HCT116 (cell line): ENCODE data around the gene ALDH16A1. TPM values are rescaled to one million over a fixed set of nuclear protein-coding genes. Genes with fewer than 3 reads are reported as not detected.

Experiments
- ATAC-seq: fragments of 200-7000 bp; cut with Tn5 transposase; 2 replicates; pipeline ENCODE4 v1.9.1; 2020; ENCODE audit warnings: mild to moderate bottlenecking, moderate library complexity
- BruUV-seq: library from RNA; stranded (reverse); fragments of 400-500 nt; replicated peaks from 2 replicates; lab custom pipeline; 2021; lab: Mats Ljungman, UMichigan
- CTCF ChIA-PET: fragments of 300-600 bp; sonication (Branson Sonifier 250); formaldehyde crosslinking; loops from one replicate; lab custom pipeline; 2021; ENCODE audit warnings: antibody characterized with exemption; lab: Charles Lee
- POLR2A ChIA-PET: fragments of 300-600, 350-600 bp; sonication (Branson Sonifier 250); formaldehyde crosslinking; loops from one replicate; lab custom pipeline; 2021; ENCODE audit warnings: antibody characterized with exemption; lab: Charles Lee
- RAD21 ChIA-PET, 2 experiments: fragments of 300-600 bp; sonication (Branson Sonifier 250); formaldehyde crosslinking; loops; one replicate each; lab custom pipeline; 2023; ENCODE audit warnings: low total read pairs in 2 of 2; ENCODE audit not compliant: uncharacterized antibody in 2 of 2, unreplicated experiment in 2 of 2, low non-redundant PET in 1 of 2; lab: Charles Lee
- DNase-seq: peaks from one replicate; pipeline ENCODE4 v3.0.0-alpha.2; 2010; ENCODE audit warnings: low read depth, low spot score
- H2AFZ ChIP-seq: fragments of 200-600 bp; shearing (Covaris generic), sonication (generic); 2 replicates; pipeline ENCODE4 v1.6.1; 2017; ENCODE audit warnings: low read depth, mixed run types, mixed read lengths, antibody characterized with exemption, low read length; ENCODE audit not compliant: poor library complexity, severe bottlenecking
- H3K27ac ChIP-seq: 2 replicates; pipeline ENCODE4 v1.5.1; 2012; ENCODE audit warnings: low read depth, low read length
- H3K27me3 ChIP-seq: fragments of 200-600 bp; sonication (generic); 2 replicates; pipeline ENCODE4 v1.6.1; 2016; ENCODE audit warnings: mixed run types, low read length, mixed read lengths; ENCODE audit not compliant: insufficient read depth
- H3K36me3 ChIP-seq, 2 experiments: fragments of 200-500 bp in 1 of 2; fragments of 200-600 bp in 1 of 2; sonication (Bioruptor generic) in 1 of 2; sonication (generic) in 1 of 2; 2 replicates each; pipeline versions ENCODE4 v1.5.1 to v1.6.1; 2014 to 2016; ENCODE audit warnings: low read length in 2 of 2, inconsistent platforms in 1 of 2, mixed read lengths in 1 of 2, mixed run types in 1 of 2; ENCODE audit not compliant: insufficient read depth in 2 of 2, control insufficient read depth in 1 of 2
- H3K4me1 ChIP-seq, 2 experiments: fragments of 200-600 bp in 1 of 2; sonication (generic) in 1 of 2; 2 replicates each; pipeline versions ENCODE4 v1.5.1 to v1.6.1; 2012 to 2017; ENCODE audit warnings: low read length in 2 of 2, inconsistent platforms in 1 of 2, mild to moderate bottlenecking in 1 of 2, mixed read lengths in 1 of 2, mixed run types in 1 of 2, moderate library complexity in 1 of 2; ENCODE audit not compliant: insufficient read depth in 2 of 2, control insufficient read depth in 1 of 2
- H3K4me2 ChIP-seq: fragments of 200-600 bp; sonication (generic); 2 replicates; pipeline ENCODE4 v1.6.1; 2017; ENCODE audit warnings: mixed run types, low read length, mixed read lengths
- H3K4me3 ChIP-seq, 2 experiments: fragments of 200-600 bp in 1 of 2; sonication (generic) in 1 of 2; replicated peaks in 1 of 2; 2 replicates each; pipeline ENCODE4 v1.5.1; 2011 to 2016; ENCODE audit warnings: low read length in 2 of 2, control low read depth in 1 of 2, low read depth in 1 of 2, mild to moderate bottlenecking in 1 of 2, mixed read lengths in 1 of 2, mixed run types in 1 of 2
- H3K79me2 ChIP-seq: fragments of 200-600 bp; sonication (generic); 2 replicates; pipeline ENCODE4 v1.6.1; 2017; ENCODE audit warnings: mild to moderate bottlenecking, mixed run types, low read length, moderate library complexity, mixed read lengths; ENCODE audit not compliant: insufficient read depth
- H3K9ac ChIP-seq: fragments of 200-600 bp; sonication (generic); 2 replicates; pipeline ENCODE4 v1.6.1; 2016; ENCODE audit warnings: low read length, mixed read lengths
- H3K9me2 ChIP-seq: fragments of 200-600 bp; sonication (generic), shearing (Covaris generic); 2 replicates; pipeline ENCODE4 v1.6.1; 2017; ENCODE audit warnings: mixed run types, mild to moderate bottlenecking, moderate library complexity; ENCODE audit not compliant: insufficient read depth
- H3K9me3 ChIP-seq, 2 experiments: fragments of 200-500 bp in 1 of 2; fragments of 200-600 bp in 1 of 2; sonication (Bioruptor generic) in 1 of 2; sonication (generic) in 1 of 2; 2 replicates each; pipeline ENCODE4 v1.6.1; 2014 to 2017; ENCODE audit warnings: low read length in 2 of 2, mixed read lengths in 2 of 2, inconsistent platforms in 1 of 2, low read depth in 1 of 2, mild to moderate bottlenecking in 1 of 2, mixed run types in 1 of 2, moderate library complexity in 1 of 2; ENCODE audit not compliant: control insufficient read depth in 1 of 2, insufficient read depth in 1 of 2
- H4K20me1 ChIP-seq: fragments of 200-600 bp; sonication (generic), shearing (Covaris generic); 2 replicates; pipeline ENCODE4 v1.6.1; 2017; ENCODE audit warnings: mixed run types, mild to moderate bottlenecking, moderate library complexity; ENCODE audit not compliant: insufficient read depth
- ATF3 ChIP-seq: IDR thresholded peaks from 2 replicates; pipeline ENCODE4 v1.6.1; 2012
- CBX3 ChIP-seq: IDR thresholded peaks from 2 replicates; pipeline ENCODE4 v1.6.1; 2012; ENCODE audit warnings: low read depth
- CTCF ChIP-seq, 3 experiments: fragments of 200-600 bp in 1 of 3; sonication (generic) in 1 of 3; IDR thresholded peaks in 2 of 3; conservative IDR thresholded peaks in 1 of 3; 2 replicates each; pipeline ENCODE4 v1.5.1; 2012 to 2017; ENCODE audit warnings: low read depth in 2 of 3, low read length in 2 of 3, antibody characterized with exemption in 1 of 3, borderline replicate concordance in 1 of 3, control low read depth in 1 of 3, mild to moderate bottlenecking in 1 of 3, mixed read lengths in 1 of 3, mixed run types in 1 of 3, moderate library complexity in 1 of 3; ENCODE audit not compliant: insufficient read depth in 1 of 3
- EGR1 ChIP-seq: IDR thresholded peaks from 2 replicates; pipeline ENCODE4 v1.6.1; 2012; ENCODE audit warnings: low read depth
- EZH2 ChIP-seq: fragments of 200-600 bp; sonication (generic); IDR thresholded peaks from 2 replicates; pipeline ENCODE4 v1.6.1; 2017; ENCODE audit warnings: antibody characterized with exemption, mixed run types
- FOSL1 ChIP-seq: IDR thresholded peaks from 2 replicates; pipeline ENCODE4 v1.6.1; 2012; ENCODE audit warnings: low read depth
- JUND ChIP-seq: IDR thresholded peaks from 2 replicates; pipeline ENCODE4 v1.6.1; 2012
- MAX ChIP-seq: IDR thresholded peaks from 2 replicates; pipeline ENCODE4 v1.6.1; 2012
- POLR2A ChIP-seq: IDR thresholded peaks from 2 replicates; pipeline ENCODE4 v1.7.0; 2011; ENCODE audit warnings: borderline replicate concordance; ENCODE audit not compliant: insufficient read depth, insufficient read length; ENCODE audit errors: extremely low read depth
- POLR2AphosphoS5 ChIP-seq: IDR thresholded peaks from 2 replicates; pipeline ENCODE4 v1.6.1; 2011; ENCODE audit warnings: mild to moderate bottlenecking, low read depth, low read length, moderate library complexity
- RAD21 ChIP-seq: IDR thresholded peaks from 2 replicates; pipeline ENCODE4 v1.6.1; 2012; ENCODE audit warnings: low read depth, mild to moderate bottlenecking
- REST ChIP-seq: IDR thresholded peaks from 2 replicates; pipeline ENCODE4 v1.6.1; 2012; ENCODE audit warnings: low read depth
- SP1 ChIP-seq: IDR thresholded peaks from 2 replicates; pipeline ENCODE4 v1.6.1; 2012; ENCODE audit warnings: low read depth
- SRF ChIP-seq: IDR thresholded peaks from 2 replicates; pipeline ENCODE4 v1.6.1; 2012; ENCODE audit warnings: low read depth
- TCF7L2 ChIP-seq: IDR thresholded peaks from 2 replicates; pipeline ENCODE4 v1.7.0; 2011; ENCODE audit warnings: borderline replicate concordance, inconsistent platforms; ENCODE audit not compliant: insufficient read depth, insufficient read length; ENCODE audit errors: extremely low read depth
- ZBTB33 ChIP-seq: IDR thresholded peaks from 2 replicates; pipeline ENCODE4 v1.6.1; 2011; ENCODE audit warnings: mild to moderate bottlenecking, low read length, moderate library complexity; ENCODE audit not compliant: insufficient replicate concordance; ENCODE audit errors: extremely low read depth
- ZFX ChIP-seq: fragments of 450-650 bp; IDR thresholded peaks from 2 replicates; pipeline ENCODE4 v1.6.1; 2017
- intact Hi-C: fragments of 100-400 bp; cut with micrococcal nuclease; formaldehyde crosslinking; loops from 2 replicates; pipeline ENCODE4 v1.10.0; 2022
- total RNA-seq: library from RNA; stranded (reverse); gene quantifications from one replicate; pipeline ENCODE4 v1.2.1, GENCODE V29; 2021; ENCODE audit not compliant: unreplicated experiment

ALDH16A1 gene
- total RNA-seq, 1 experiment from 2014 or later = 22.8 TPM

- TF ChIP-seq FOSL1 = no peak
These were observed 29.7 kb upstream of the ALDH16A1 start, which contains the start of gene PTH2 (continued) for GRCh38 chr19:49423071-49423984.

DNA sequence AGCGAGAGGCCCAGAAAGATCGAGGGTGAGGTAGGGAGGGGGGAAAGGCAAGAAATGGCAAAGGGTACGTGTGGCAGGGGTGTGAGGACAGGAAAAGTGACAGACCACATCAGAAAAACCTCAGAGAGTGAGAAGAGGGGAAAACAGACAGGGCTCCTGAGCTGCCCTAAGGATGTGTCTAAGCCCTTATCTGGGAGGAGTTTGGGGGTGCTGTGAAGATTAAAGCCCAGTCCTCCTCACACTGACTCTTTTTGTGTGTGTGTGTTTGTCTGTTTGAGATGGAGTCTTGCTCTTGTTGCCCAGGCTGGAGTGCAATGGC is 29.1 kb upstream of the ALDH16A1 start:
- no peaks in the 10 kb centered on the region for H3K36me3 ChIP-seq
- ATAC-seq (no peak), DNase-seq (no peak)
- H3K79me2 ChIP-seq = no peaks in the 10 kb centered on the region
- H3K9me2 ChIP-seq = no peaks in the 10 kb centered on the region
- H3K9me3 ChIP-seq = no peaks in the 10 kb centered on the region
- H2AFZ ChIP-seq = no peak overlapping the region
- no peak overlapping the region for H3K4me2 ChIP-seq
- H3K9ac ChIP-seq = no peak overlapping the region
- no peaks in the 10 kb centered on the region for H4K20me1 ChIP-seq
- ChIA-PET CTCF (interaction anchor here (1.3 kb wide), 1 partner anchor 21 kb away, joined by 4 read pairs; no protein-coding TSS in a partner anchor), RAD21 (no interaction called here), POLR2A (interaction anchor here (1.2 kb wide), 1 partner anchor 29 kb away, joined by 3 read pairs; the partner anchor contains the start of gene ALDH16A1)
- H3K27ac ChIP-seq = no peak overlapping the region
- peaks cover 20% of the 10 kb centered on the region; the same call in 1 of the 2 replicates for H3K27me3 ChIP-seq
- no peak overlapping the region for H3K4me3 ChIP-seq
- intact Hi-C loops = no loop called here
- H3K4me1 ChIP-seq = peaks cover 12 to 43% of the 10 kb centered on the region in 2 experiments; a peak in 3 of 4 replicates
- no TSS peak for BruUV-seq
- TF ChIP-seq TCF7L2 = no peak
- no peak for TF ChIP-seq EGR1
- no peak for TF ChIP-seq CTCF (IDR thresholded peaks at IDR 0.05 in 2 of 3, conservative IDR thresholded peaks at IDR 0.05 in 1 of 3; ENCODE audit: borderline replicate concordance in 1 of 3, insufficient read depth in 1 of 3, low read depth in 2 of 3, low read length in 2 of 3)
- no peak for TF ChIP-seq ZBTB33
- TF ChIP-seq JUND = no peak
- no peak for TF ChIP-seq EZH2
- TF ChIP-seq RAD21 = no peak
- TF ChIP-seq ATF3 = no peak
- TF ChIP-seq SRF = no peak
- no peak for TF ChIP-seq REST
- TF ChIP-seq POLR2AphosphoS5 = no peak
- no peak for TF ChIP-seq ZFX
- TF ChIP-seq CBX3 = no peak
- no peak for TF ChIP-seq SP1
- TF ChIP-seq POLR2A = no peak
- TF ChIP-seq FOSL1 = no peak
- TF ChIP-seq MAX = no peak
